IMR-90 (cell line): Measurements from ENCODE around the gene NELFCD. TPM values are rescaled to one million over a fixed set of nuclear protein-coding genes. Genes with fewer than 3 reads are reported as not detected.

Experiments
- ATAC-seq: fragments of 200-7000 bp; cut with Tn5 transposase; 2 replicates; pipeline ENCODE4 v1.9.1; 2020; ENCODE audit warnings: low read depth, mild to moderate bottlenecking, moderate library complexity
- BruUV-seq: library from RNA; stranded (reverse); fragments of 400-500 nt; replicated peaks from 2 replicates; lab custom pipeline; 2021; lab: Mats Ljungman, UMichigan
- CTCF ChIA-PET: fragments of 300-600 bp; formaldehyde crosslinking; extraction: SDS; loops from one replicate; lab custom pipeline; 2021; ENCODE audit warnings: antibody characterized with exemption; lab: Yijun Ruan, JAX
- POLR2A ChIA-PET: fragments of 300-600 bp; sonication (Branson Sonifier 250); formaldehyde crosslinking; loops from one replicate; lab custom pipeline; 2022; ENCODE audit warnings: antibody characterized with exemption; ENCODE audit not compliant: unreplicated experiment; lab: Charles Lee
- DNase-seq: peaks from one replicate; pipeline ENCODE4 v3.0.0; 2013
- H2AFZ ChIP-seq: replicated peaks from 2 replicates; pipeline ENCODE3; 2013; ENCODE audit warnings: low read length, mild to moderate bottlenecking; ENCODE audit not compliant: poor library complexity
- H2AK5ac ChIP-seq: 2 replicates; pipeline ENCODE4 v1.6.1; 2013; ENCODE audit warnings: low read depth, low read length, inconsistent platforms
- H2AK9ac ChIP-seq: replicated peaks from 2 replicates; pipeline ENCODE3; 2013; ENCODE audit warnings: mild to moderate bottlenecking, low read depth, low read length, moderate library complexity; ENCODE audit not compliant: poor library complexity
- H2BK120ac ChIP-seq: 2 replicates; pipeline ENCODE4 v1.6.1; 2013; ENCODE audit warnings: low read depth, low read length, inconsistent platforms
- H2BK15ac ChIP-seq: 3 replicates; pipeline ENCODE4 v1.6.1; 2013; ENCODE audit warnings: low read depth, low read length, inconsistent platforms
- H2BK20ac ChIP-seq: 2 replicates; pipeline ENCODE4 v1.6.1; 2013; ENCODE audit warnings: low read depth, mild to moderate bottlenecking, inconsistent platforms, low read length, moderate library complexity
- H2BK5ac ChIP-seq: 2 replicates; pipeline ENCODE4 v1.6.1; 2013; ENCODE audit warnings: mild to moderate bottlenecking, low read depth, low read length, inconsistent platforms; ENCODE audit not compliant: poor library complexity, severe bottlenecking
- H3K14ac ChIP-seq: replicated peaks from 2 replicates; pipeline ENCODE4 v1.6.1; 2013; ENCODE audit warnings: low read depth, low read length, inconsistent platforms
- H3K18ac ChIP-seq: 2 replicates; pipeline ENCODE4 v1.6.1; 2013; ENCODE audit warnings: low read depth, low read length, control low read depth
- H3K23ac ChIP-seq: 2 replicates; pipeline ENCODE4 v1.6.1; 2013; ENCODE audit warnings: low read depth, low read length, inconsistent platforms
- H3K27ac ChIP-seq: 2 replicates; pipeline ENCODE4 v1.5.1; 2013; ENCODE audit warnings: mild to moderate bottlenecking, control low read depth, low read length; ENCODE audit not compliant: insufficient read depth
- H3K27me3 ChIP-seq: 2 replicates; pipeline ENCODE4 v1.6.1; 2013; ENCODE audit warnings: low read length; ENCODE audit not compliant: control insufficient read depth, insufficient read depth
- H3K36me3 ChIP-seq: 2 replicates; pipeline ENCODE4 v1.6.1; 2013; ENCODE audit warnings: low read length, mixed read lengths; ENCODE audit not compliant: control insufficient read depth, insufficient read depth
- H3K4ac ChIP-seq: 2 replicates; pipeline ENCODE4 v1.6.1; 2013; ENCODE audit warnings: low read depth, low read length, inconsistent platforms
- H3K4me1 ChIP-seq: 2 replicates; pipeline ENCODE4 v1.6.1; 2013; ENCODE audit warnings: low read length, mixed read lengths; ENCODE audit not compliant: control insufficient read depth, insufficient read depth
- H3K4me2 ChIP-seq: 2 replicates; pipeline ENCODE4 v1.6.1; 2013; ENCODE audit warnings: low read depth, mild to moderate bottlenecking, control low read depth, low read length, moderate library complexity
- H3K4me3 ChIP-seq: 2 replicates; pipeline ENCODE4 v1.5.1; 2013; ENCODE audit warnings: low read depth, mild to moderate bottlenecking, control low read depth, low read length, moderate library complexity; ENCODE audit not compliant: insufficient read depth
- H3K56ac ChIP-seq: 2 replicates; pipeline ENCODE4 v1.6.1; 2013; ENCODE audit warnings: low read length, inconsistent platforms; ENCODE audit not compliant: insufficient read depth; ENCODE audit errors: extremely low read depth
- H3K79me1 ChIP-seq, 2 experiments: 2 replicates each; pipeline ENCODE4 v1.6.1; 2013; ENCODE audit warnings: low read length in 2 of 2, inconsistent platforms in 1 of 2, low read depth in 1 of 2
- H3K9ac ChIP-seq: 2 replicates; pipeline ENCODE4 v1.6.1; 2013; ENCODE audit warnings: low read depth, low read length, control low read depth
- H3K9me1 ChIP-seq: 2 replicates; pipeline ENCODE4 v1.6.1; 2013; ENCODE audit warnings: low read length, inconsistent platforms; ENCODE audit not compliant: insufficient read depth
- H3K9me3 ChIP-seq: 2 replicates; pipeline ENCODE4 v1.6.1; 2013; ENCODE audit warnings: low read length; ENCODE audit not compliant: control insufficient read depth, insufficient read depth
- H4K20me1 ChIP-seq: 2 replicates; pipeline ENCODE4 v1.6.1; 2013; ENCODE audit warnings: low read length, inconsistent platforms; ENCODE audit not compliant: insufficient read depth
- H4K5ac ChIP-seq: 2 replicates; pipeline ENCODE4 v1.6.1; 2013; ENCODE audit warnings: mild to moderate bottlenecking, low read depth, low read length, control low read depth
- H4K8ac ChIP-seq, 2 experiments: 2 replicates each; pipeline ENCODE4 v1.6.1; 2013; ENCODE audit warnings: low read depth in 2 of 2, low read length in 2 of 2, control low read depth in 1 of 2, inconsistent platforms in 1 of 2
- H4K91ac ChIP-seq: 2 replicates; pipeline ENCODE4 v1.6.1; 2013; ENCODE audit warnings: low read depth, low read length, inconsistent platforms; ENCODE audit not compliant: insufficient read depth
- CEBPB ChIP-seq: IDR thresholded peaks from 2 replicates; pipeline ENCODE4 v1.6.1; 2012; ENCODE audit warnings: low read depth, low read length, improper control_type of control experiment
- CHD1 ChIP-seq: IDR thresholded peaks from 2 replicates; pipeline ENCODE4 v1.6.1; 2012; ENCODE audit warnings: low read depth, low read length, improper control_type of control experiment
- FOS ChIP-seq: fragments of 150-350 bp; IDR thresholded peaks from 2 replicates; pipeline ENCODE4 v1.6.1; 2016; ENCODE audit warnings: low read depth, low read length
- RCOR1 ChIP-seq: IDR thresholded peaks from 2 replicates; pipeline ENCODE4 v1.6.1; 2012; ENCODE audit warnings: mild to moderate bottlenecking, low read length, improper control_type of control experiment; ENCODE audit not compliant: insufficient replicate concordance
- USF2 ChIP-seq: fragments of 150-350 bp; IDR thresholded peaks from 2 replicates; pipeline ENCODE4 v1.6.1; 2017; ENCODE audit warnings: mild to moderate bottlenecking, antibody characterized with exemption, low read length, low read depth
- WGBS, 2 experiments: methylation state at CpG; one replicate each; pipeline versions ENCODE4 v1.1.5 to v1.1.7; 2013; ENCODE audit warnings: missing lambda C conversion rate in 2 of 2; ENCODE audit not compliant: insufficient read length in 1 of 2; ENCODE audit errors: extremely low coverage in 2 of 2; 5-methylcytosine and 5-hydroxymethylcytosine counted together
- dilution Hi-C: fragments of 300-500 bp; cut with HindIII; formaldehyde crosslinking; loops from one replicate; pipeline ENCODE4 v1.14.3; 2018; ENCODE audit warnings: low sequenced_read_pairs; ENCODE audit not compliant: unreplicated experiment
- in situ Hi-C: fragments of 300-500 bp; cut with MboI; formaldehyde crosslinking; loops from 3 replicates; pipeline ENCODE4 v1.14.3; 2019; ENCODE audit warnings: low sequenced_read_pairs, inconsistent platforms, mixed read lengths
- intact Hi-C: fragments of 100-400 bp; cut with micrococcal nuclease; formaldehyde crosslinking; loops from 2 replicates; pipeline ENCODE4 v1.10.0; 2022
- polyA plus RNA-seq, 3 experiments: library from polyadenylated mRNA; depleted of rRNA; stranded (reverse); fragments of >200 nt; gene quantifications; 2 replicates each; pipeline ENCODE4 v1.2.3, GENCODE V29; 2012; ENCODE audit warnings: low replicate concordance in 1 of 3
- total RNA-seq: library from RNA; depleted of rRNA; stranded (reverse); fragments of >200 nt; gene quantifications from 2 replicates; pipeline ENCODE4 v1.2.3, GENCODE V29; 2012

NELFCD gene
- total and polyA plus RNA-seq, 2 of the 4 experiments (the other 2 are of a cell fraction): 88.9 to 94.1 TPM

- intact Hi-C loops (loop anchor here (5.0 kb wide), 1 partner anchor 38 kb away; no protein-coding TSS in a partner anchor), dilution Hi-C loops (no loop called here), in situ Hi-C loops (no loop called here)
- Histone ChIP-seq H3K9me1 (peaks cover 23% of the 10 kb centered on the region), H3K79me1 (peaks cover 26 to 66% of the 10 kb centered on the region in 2 experiments), H4K5ac (no peak overlapping the region), H3K9ac (no peak overlapping the region), H2BK120ac (no peak overlapping the region), H3K18ac (no peak overlapping the region), H2AK9ac (no peak overlapping the region), H3K14ac (no peak overlapping the region), H2AFZ (no peak overlapping the region), H2BK5ac (no peak overlapping the region), H3K4me2 (no peak overlapping the region), H3K9me3 (no peaks in the 10 kb centered on the region), H3K4me3 (no peak overlapping the region), H3K23ac (no peak overlapping the region), H3K56ac (no peak overlapping the region), H3K36me3 (peaks cover 56% of the 10 kb centered on the region), H3K4ac (no peak overlapping the region), H2AK5ac (no peak overlapping the region), H2BK15ac (no peak overlapping the region), H3K27me3 (no peaks in the 10 kb centered on the region), H3K27ac (no peak overlapping the region), H4K91ac (no peak overlapping the region), H4K8ac (no peak overlapping the region), H2BK20ac (no peak overlapping the region), H4K20me1 (peaks cover 27% of the 10 kb centered on the region), H3K4me1 (peaks cover 6% of the 10 kb centered on the region; the same call in 1 of the 2 replicates)
- no TSS peak for BruUV-seq
- no peak for ATAC-seq
- no peak for DNase-seq
- ChIA-PET POLR2A (no interaction called here), CTCF (interaction anchor here (0.6 kb wide), 1 partner anchor 113 kb away, joined by 4 read pairs; no protein-coding TSS in a partner anchor)
- TF ChIP-seq CEBPB (no peak), RCOR1 (no peak), FOS (no peak), USF2 (no peak), CHD1 (no peak)
- 95% methylated on average over 4 of the region's 10 CpGs; no CpG with 5 or more reads in 1 of the 2 experiments for WGBS, 2 experiments
Observed at GRCh38 chr20:58989196-58989595, 8.1 kb downstream of the NELFCD start.
